AG10803 (cell line): Measurements from ENCODE around the gene KRTAP10-9.
"Not testable (repeated sequence)": the region's sequence is repeated elsewhere in the genome, so short reads cannot be mapped to it uniquely, and the experiment has no call there.

Source experiments
- DNase-seq: peaks from one replicate; pipeline ENCODE4 v3.0.0; 2010; ENCODE audit warnings: low read depth
- H3K4me3 ChIP-seq: 2 replicates; pipeline ENCODE4 v1.5.1; 2011; ENCODE audit warnings: mild to moderate bottlenecking, low read length, control low read depth
- CTCF ChIP-seq: conservative IDR thresholded peaks from 2 replicates; pipeline ENCODE4 v1.5.1; 2011; ENCODE audit warnings: mild to moderate bottlenecking, low read length, control low read depth, inconsistent platforms

Gene KRTAP10-9

GRCh38 chr21:44640761-44641160, 13.9 kb downstream of the KRTAP10-9 start:
- no peak for TF ChIP-seq CTCF
- no peak overlapping the region for H3K4me3 ChIP-seq
- no peak for DNase-seq

GRCh38 chr21:44643741-44644310, 16.9 kb downstream of the KRTAP10-9 start:
- H3K4me3 ChIP-seq, result no peak overlapping the region
- no peak for DNase-seq
- no peak for TF ChIP-seq CTCF

- H3K4me3 ChIP-seq, result no peak overlapping the region
- TF ChIP-seq CTCF, result no peak
- DNase-seq, result no peak
Measured at GRCh38 chr21:44644878-44645277, 18.0 kb downstream of the KRTAP10-9 start.

GRCh38 chr21:44646366-44647221, 19.7 kb downstream of the KRTAP10-9 start, which contains the start of gene KRTAP10-11:
Gene KRTAP10-11, plus strand, starts transcription at chr21:44646414. Its CDS starts 45 bp downstream, at chr21:44646459.
- not testable (repeated sequence) for H3K4me3 ChIP-seq, DNase-seq

GRCh38 chr21:44647222-44647552, 20.3 kb downstream of the KRTAP10-9 start:
- H3K4me3 ChIP-seq, result no peak overlapping the region
- no peak for DNase-seq
- no peak for TF ChIP-seq CTCF

GRCh38 chr21:44648557-44649311, 21.8 kb downstream of the KRTAP10-9 start:
- TF ChIP-seq CTCF, result no peak
- no peak overlapping the region for H3K4me3 ChIP-seq
- DNase-seq, result no peak

GRCh38 chr21:44649521-44650100, 22.7 kb downstream of the KRTAP10-9 start:
- H3K4me3 ChIP-seq, result no peak overlapping the region
- TF ChIP-seq CTCF, result no peak
- DNase-seq, result no peak
